GM06990 (cell line): ENCODE measurements around the gene EVI5L.

ENCODE experiments used
- DNase-seq: peaks from one replicate; pipeline ENCODE4 v3.0.0-alpha.2; 2011; ENCODE audit not compliant: insufficient read length; ENCODE audit errors: extremely low read depth
- H3K27me3 ChIP-seq: replicated peaks from 2 replicates; pipeline ENCODE4 v1.6.0; 2011; ENCODE audit warnings: low read length; ENCODE audit not compliant: control insufficient read depth, insufficient read depth
- H3K36me3 ChIP-seq: 2 replicates; pipeline ENCODE4 v1.5.1; 2011; ENCODE audit warnings: low read length; ENCODE audit not compliant: control insufficient read depth, insufficient read depth
- H3K4me3 ChIP-seq: replicated peaks from 2 replicates; pipeline ENCODE4 v1.5.1; 2011; ENCODE audit warnings: low read depth, mild to moderate bottlenecking, control low read depth, low read length
- TF ChIP-seq, protein P1 (sequence below): IDR thresholded peaks from 2 replicates; pipeline ENCODE4 v1.5.1; 2011; ENCODE audit warnings: low read length, control low read depth, mild to moderate bottlenecking, inconsistent platforms; ENCODE audit not compliant: insufficient read depth, poor library complexity, severe bottlenecking

Gene EVI5L

DNA sequence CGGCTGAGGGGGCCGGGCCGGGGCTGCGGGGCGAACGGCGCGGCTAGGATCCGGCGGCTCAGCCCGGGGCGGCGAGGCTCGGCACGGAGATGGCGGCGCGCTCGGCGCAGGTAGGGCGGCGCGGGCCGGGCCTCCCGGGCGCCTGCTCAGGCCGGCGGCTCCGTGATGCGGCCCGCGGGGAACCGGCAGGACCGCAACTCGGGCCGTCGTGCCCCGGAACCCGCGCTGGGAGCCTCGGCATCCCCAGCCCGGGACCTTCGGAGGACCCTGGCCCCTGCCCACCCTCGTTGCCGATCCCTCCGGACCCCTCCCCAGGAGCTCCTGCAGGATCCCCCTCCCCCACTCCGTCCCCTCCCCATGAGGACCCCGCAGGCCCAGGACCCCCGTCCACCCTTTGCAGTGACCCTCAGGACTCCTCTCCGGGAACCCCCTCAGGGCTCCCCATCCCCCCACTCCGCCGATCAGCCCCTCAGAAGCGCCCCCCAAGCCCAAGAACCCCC, 304 bp downstream of the EVI5L start:
- no peaks in the 10 kb centered on the region for H3K27me3 ChIP-seq
- TF ChIP-seq, protein P1, sequence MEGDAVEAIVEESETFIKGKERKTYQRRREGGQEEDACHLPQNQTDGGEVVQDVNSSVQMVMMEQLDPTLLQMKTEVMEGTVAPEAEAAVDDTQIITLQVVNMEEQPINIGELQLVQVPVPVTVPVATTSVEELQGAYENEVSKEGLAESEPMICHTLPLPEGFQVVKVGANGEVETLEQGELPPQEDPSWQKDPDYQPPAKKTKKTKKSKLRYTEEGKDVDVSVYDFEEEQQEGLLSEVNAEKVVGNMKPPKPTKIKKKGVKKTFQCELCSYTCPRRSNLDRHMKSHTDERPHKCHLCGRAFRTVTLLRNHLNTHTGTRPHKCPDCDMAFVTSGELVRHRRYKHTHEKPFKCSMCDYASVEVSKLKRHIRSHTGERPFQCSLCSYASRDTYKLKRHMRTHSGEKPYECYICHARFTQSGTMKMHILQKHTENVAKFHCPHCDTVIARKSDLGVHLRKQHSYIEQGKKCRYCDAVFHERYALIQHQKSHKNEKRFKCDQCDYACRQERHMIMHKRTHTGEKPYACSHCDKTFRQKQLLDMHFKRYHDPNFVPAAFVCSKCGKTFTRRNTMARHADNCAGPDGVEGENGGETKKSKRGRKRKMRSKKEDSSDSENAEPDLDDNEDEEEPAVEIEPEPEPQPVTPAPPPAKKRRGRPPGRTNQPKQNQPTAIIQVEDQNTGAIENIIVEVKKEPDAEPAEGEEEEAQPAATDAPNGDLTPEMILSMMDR = no peak
- peak overlapping the region; percentile 81 for H3K4me3 ChIP-seq
- DNase-seq = no peak
- no peaks in the 10 kb centered on the region for H3K36me3 ChIP-seq

DNA sequence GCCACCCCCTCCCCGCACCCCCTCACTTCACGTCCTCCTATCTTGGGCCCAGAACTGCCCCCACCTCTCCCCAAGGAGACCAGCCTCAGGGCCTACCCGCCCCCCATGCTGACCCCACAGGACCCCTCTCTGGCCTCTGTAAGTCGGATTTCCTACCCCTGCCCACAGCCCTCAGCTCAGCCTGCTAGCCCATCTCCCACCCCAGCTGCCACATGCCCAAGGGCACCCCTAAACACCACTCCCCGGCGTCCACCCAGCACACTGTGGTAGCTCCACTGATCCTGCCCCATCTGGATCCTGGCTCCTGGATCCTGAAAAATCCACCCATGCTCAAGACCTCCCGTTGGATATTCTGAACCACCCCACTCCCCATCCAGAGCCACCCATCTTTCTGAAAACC, 805 bp downstream of the EVI5L start:
- Histone ChIP-seq H3K36me3 (no peaks in the 10 kb centered on the region), H3K27me3 (no peaks in the 10 kb centered on the region), H3K4me3 (peak overlapping the region; percentile 81)
- TF ChIP-seq, protein P1 = no peak
- no peak for DNase-seq

DNA sequence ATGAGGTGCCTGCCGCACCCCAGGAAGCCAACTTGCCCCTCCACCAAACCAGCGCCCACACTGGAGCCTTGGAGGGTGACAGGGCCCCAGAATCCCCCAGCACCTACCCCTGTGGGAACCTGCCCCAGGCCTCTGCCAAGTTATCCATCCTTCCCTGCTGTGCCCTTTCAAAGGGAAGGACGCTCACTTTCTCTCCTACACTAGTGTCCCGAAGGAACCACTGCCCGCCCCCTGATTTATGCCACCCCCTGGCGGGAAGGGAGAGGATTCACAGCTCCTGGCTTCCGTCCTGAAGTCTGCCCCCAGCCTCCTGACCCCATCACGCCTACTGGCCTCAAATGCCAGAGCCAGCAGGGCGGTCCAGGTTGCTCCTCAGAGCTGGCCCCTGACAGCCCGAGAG, 1.4 kb downstream of the EVI5L start:
- TF ChIP-seq, protein P1 = peak; percentile 56
- H3K27me3 ChIP-seq = no peaks in the 10 kb centered on the region
- peak overlapping the region; percentile 81 for H3K4me3 ChIP-seq
- H3K36me3 ChIP-seq = no peaks in the 10 kb centered on the region
- DNase-seq = no peak

- TF ChIP-seq, protein P1 = no peak
Observed at GRCh38 chr19:7832009-7832408, 2.0 kb downstream of the EVI5L start.

GRCh38 chr19:7832781-7833180, 2.8 kb downstream of the EVI5L start:
- Histone ChIP-seq H3K4me3 (no peak overlapping the region), H3K27me3 (no peaks in the 10 kb centered on the region), H3K36me3 (no peaks in the 10 kb centered on the region)
- TF ChIP-seq, protein P1 = no peak
- no peak for DNase-seq

More at GRCh38 chr19:7832009-7832408, 2.0 kb downstream of the EVI5L start:
- no peak for DNase-seq
- Histone ChIP-seq H3K4me3 (no peak overlapping the region), H3K27me3 (no peaks in the 10 kb centered on the region), H3K36me3 (no peaks in the 10 kb centered on the region)
